NT2/D1 (cell line): ENCODE data around the gene ORM1.

Experiments used
- DNase-seq: peaks from one replicate; pipeline ENCODE4 v3.0.0-alpha.2; 2011; ENCODE audit warnings: low read depth, low spot score
- H3K27me3 ChIP-seq: 2 replicates; pipeline ENCODE4 v1.6.0; 2011; ENCODE audit warnings: mild to moderate bottlenecking; ENCODE audit not compliant: insufficient read length, insufficient read depth
- H3K36me3 ChIP-seq: 2 replicates; pipeline ENCODE4 v1.6.1; 2011; ENCODE audit warnings: mild to moderate bottlenecking, low read length, mixed read lengths; ENCODE audit not compliant: insufficient read depth, insufficient read length
- H3K4me1 ChIP-seq: 2 replicates; pipeline ENCODE4 v1.5.1; 2011; ENCODE audit not compliant: insufficient read depth, insufficient read length
- H3K4me3 ChIP-seq: 2 replicates; pipeline ENCODE4 v1.5.1; 2011; ENCODE audit warnings: low read depth; ENCODE audit not compliant: insufficient read length
- H3K9ac ChIP-seq: 2 replicates; pipeline ENCODE4 v1.6.0; 2011; ENCODE audit warnings: low read depth; ENCODE audit not compliant: insufficient read length
- H3K9me3 ChIP-seq: 2 replicates; pipeline ENCODE4 v1.5.1; 2011; ENCODE audit warnings: mild to moderate bottlenecking, low read length; ENCODE audit not compliant: insufficient read depth
- SUZ12 ChIP-seq: IDR thresholded peaks from 2 replicates; pipeline ENCODE4 v1.6.1; 2011; ENCODE audit not compliant: insufficient read length, insufficient read depth; ENCODE audit errors: extremely low read depth
- YY1 ChIP-seq: IDR thresholded peaks from 2 replicates; pipeline ENCODE4 v1.6.1; 2011; ENCODE audit not compliant: insufficient read length, insufficient read depth
- ZNF274 ChIP-seq: IDR thresholded peaks from 2 replicates; pipeline ENCODE4 v1.6.1; 2011; ENCODE audit warnings: mild to moderate bottlenecking, low read depth, low read length

Gene ORM1

GRCh38 chr9:114369216-114370130 lies 46.6 kb downstream of the ORM1 start:
- Histone ChIP-seq H3K36me3 (peaks cover 62% of the 10 kb centered on the region), H3K4me1 (peaks cover 25% of the 10 kb centered on the region), H3K4me3 (no peak overlapping the region), H3K9ac (peak overlapping the region; percentile 38), H3K27me3 (no peaks in the 10 kb centered on the region), H3K9me3 (no peaks in the 10 kb centered on the region)
- TF ChIP-seq ZNF274 (no peak), SUZ12 (no peak), YY1 (no peak)
- no peak for DNase-seq

- H3K36me3 ChIP-seq = peaks cover 54% of the 10 kb centered on the region
- no peak overlapping the region for H3K4me3 ChIP-seq
- no peaks in the 10 kb centered on the region for H3K9me3 ChIP-seq
- TF ChIP-seq SUZ12 = no peak
- TF ChIP-seq YY1 = no peak
- TF ChIP-seq ZNF274 = no peak
- no peaks in the 10 kb centered on the region for H3K27me3 ChIP-seq
- H3K9ac ChIP-seq = peak overlapping the region; percentile 38
- peak; percentile 70 for DNase-seq
- H3K4me1 ChIP-seq = peaks cover 28% of the 10 kb centered on the region
These were observed 47.5 kb downstream of the ORM1 start for GRCh38 chr9:114370251-114370967.

DNA sequence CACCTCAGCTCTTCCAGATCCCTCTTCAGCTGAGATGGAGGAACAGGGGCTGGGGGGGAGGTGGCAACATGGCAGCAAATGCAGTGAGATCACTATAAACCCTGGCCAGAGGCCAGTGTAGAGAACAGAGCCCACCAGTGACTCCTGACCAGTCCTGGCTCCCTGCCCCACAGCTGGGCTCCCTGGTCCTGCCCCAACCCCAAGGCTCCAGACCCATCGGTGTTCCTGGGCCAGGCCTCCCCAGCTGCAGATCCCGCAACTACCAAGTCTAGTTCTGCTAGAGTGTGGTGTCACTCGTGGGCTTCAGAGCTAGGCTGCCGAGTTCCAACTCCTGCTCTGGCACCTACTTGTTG lies 48.0 kb downstream of the ORM1 start:
- Histone ChIP-seq H3K36me3 (peaks cover 51% of the 10 kb centered on the region), H3K9me3 (no peaks in the 10 kb centered on the region), H3K4me3 (no peak overlapping the region), H3K9ac (no peak overlapping the region), H3K27me3 (no peaks in the 10 kb centered on the region), H3K4me1 (peaks cover 28% of the 10 kb centered on the region)
- TF ChIP-seq ZNF274 (no peak), SUZ12 (no peak), YY1 (no peak)
- DNase-seq = no peak

- no peak overlapping the region for H3K4me3 ChIP-seq
- H3K27me3 ChIP-seq = no peaks in the 10 kb centered on the region
- no peak for DNase-seq
- no peak overlapping the region for H3K9ac ChIP-seq
- peaks cover 54% of the 10 kb centered on the region for H3K36me3 ChIP-seq
- no peaks in the 10 kb centered on the region for H3K9me3 ChIP-seq
- TF ChIP-seq YY1 (no peak), SUZ12 (no peak), ZNF274 (no peak)
- peaks cover 28% of the 10 kb centered on the region for H3K4me1 ChIP-seq
These were observed 48.5 kb downstream of the ORM1 start for GRCh38 chr9:114371343-114371944.

DNA sequence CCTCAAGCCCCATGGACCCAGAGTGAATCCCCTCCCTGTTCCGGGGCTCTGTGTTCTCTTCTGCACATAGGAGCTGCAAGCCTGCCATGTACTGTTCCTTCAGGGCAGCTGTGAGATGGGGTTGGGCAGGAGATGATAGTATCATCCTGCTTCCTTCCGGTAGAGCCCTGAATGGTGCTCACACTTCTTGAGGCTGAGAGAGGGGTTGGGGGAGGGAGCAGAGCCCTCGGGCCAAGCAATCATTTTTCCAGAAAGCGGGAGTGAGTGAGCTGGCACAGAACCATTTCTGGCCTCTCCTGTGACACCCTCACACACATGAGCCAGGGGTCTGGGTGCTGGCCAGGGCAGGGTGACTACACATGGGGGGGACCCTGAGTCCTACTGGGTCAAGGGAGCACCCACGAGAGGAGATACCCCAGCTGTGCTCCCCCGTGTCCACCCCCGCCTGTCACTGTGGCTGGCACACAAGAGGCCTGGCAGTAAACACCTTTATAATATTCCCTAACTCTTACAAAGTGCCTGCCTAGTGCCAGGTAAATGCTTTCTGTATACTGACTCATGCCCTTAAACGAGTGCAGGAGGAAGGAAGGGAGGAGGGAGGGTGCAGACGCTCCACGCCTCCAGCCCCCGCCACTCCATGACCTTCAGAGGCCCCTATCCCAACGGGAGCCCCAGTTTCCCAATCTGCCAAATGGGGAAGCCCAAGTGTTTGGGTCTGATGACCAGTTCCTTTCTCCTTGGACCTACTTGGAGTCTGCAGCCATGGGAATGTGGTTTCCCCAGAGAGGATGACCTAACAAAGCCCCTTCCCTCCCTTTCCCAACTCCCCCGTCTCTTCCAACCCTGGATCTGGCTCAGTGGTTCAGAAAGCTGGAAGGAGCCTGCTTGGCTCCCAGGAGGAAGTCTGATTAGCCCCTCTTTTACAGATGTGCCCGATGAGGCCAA lies 49.3 kb downstream of the ORM1 start:
- Histone ChIP-seq H3K9ac (no peak overlapping the region), H3K4me1 (peaks cover 32% of the 10 kb centered on the region), H3K36me3 (peaks cover 58% of the 10 kb centered on the region), H3K27me3 (no peaks in the 10 kb centered on the region), H3K9me3 (no peaks in the 10 kb centered on the region), H3K4me3 (no peak overlapping the region)
- DNase-seq = no peak
- no peak for TF ChIP-seq SUZ12
- TF ChIP-seq YY1 = no peak
- TF ChIP-seq ZNF274 = no peak

GRCh38 chr9:114372921-114373448 lies 50.1 kb downstream of the ORM1 start:
- Histone ChIP-seq H3K4me3 (no peak overlapping the region), H3K9me3 (no peaks in the 10 kb centered on the region), H3K4me1 (peaks cover 28% of the 10 kb centered on the region), H3K36me3 (peaks cover 58% of the 10 kb centered on the region), H3K9ac (no peak overlapping the region), H3K27me3 (no peaks in the 10 kb centered on the region)
- TF ChIP-seq YY1 (no peak), ZNF274 (no peak), SUZ12 (no peak)
- no peak for DNase-seq
